Measurements from ENCODE around the gene ROMO1.
"Not testable (repeated sequence)": the region's sequence is repeated elsewhere in the genome, so short reads cannot be mapped to it uniquely, and the experiment has no call there.

ROMO1 gene

DNA sequence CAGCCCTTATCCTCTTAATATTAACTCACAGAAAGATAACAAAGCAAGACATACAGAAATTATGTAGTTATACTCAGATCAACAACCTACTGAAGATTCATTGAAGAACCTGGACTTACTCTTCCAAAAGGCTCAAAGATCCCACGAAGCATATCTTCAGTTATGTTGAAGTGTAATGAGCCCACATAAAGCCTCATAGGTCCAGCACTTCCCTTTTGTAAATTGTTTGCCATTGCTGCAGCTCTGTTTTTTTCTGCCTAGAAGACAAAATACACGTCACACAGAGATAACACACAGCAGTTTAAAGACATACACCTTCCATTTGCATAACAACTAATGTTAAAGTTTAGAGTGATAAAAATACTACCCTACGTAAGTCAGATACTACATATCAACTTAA lies 22.4 kb downstream of the ROMO1 start:
- peaks cover 21% of the 10 kb centered on the region for H3K4me1 ChIP-seq (ENCODE audit: control insufficient read depth, insufficient read depth, low read length, unreplicated experiment)
- H3K36me3 ChIP-seq (ENCODE audit: insufficient read depth, low read length): peaks cover 57% of the 10 kb centered on the region
- H3K27me3 ChIP-seq (ENCODE audit: insufficient read depth, low read length): no peaks in the 10 kb centered on the region
- H3K27ac ChIP-seq (ENCODE audit: low read depth, low read length): no peak overlapping the region
- H3K79me2 ChIP-seq (ENCODE audit: control insufficient read depth, insufficient read depth, low read length, unreplicated experiment): peaks cover 83% of the 10 kb centered on the region
- no peak overlapping the region for H2AFZ ChIP-seq (ENCODE audit: low read length, unreplicated experiment)
- H3K4me3 ChIP-seq (ENCODE audit: low read depth, low read length): no peak overlapping the region

DNA sequence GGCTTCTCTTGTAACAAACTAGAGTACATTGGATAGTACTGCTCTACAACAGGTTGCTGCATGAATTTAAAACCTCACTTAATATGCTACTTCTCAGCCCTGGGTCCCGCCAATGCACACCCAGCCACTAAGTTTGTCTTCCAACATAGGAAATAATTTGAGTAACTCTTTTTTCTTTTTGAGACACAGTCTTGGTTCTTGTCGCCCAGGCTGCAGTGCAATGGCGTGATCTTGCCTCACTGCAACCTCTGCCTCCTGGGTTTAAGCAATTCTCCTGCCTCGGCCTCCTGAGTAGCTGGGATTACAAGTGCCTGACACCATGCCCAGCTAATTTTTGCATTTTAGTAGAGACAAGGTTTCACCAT lies 24.1 kb downstream of the ROMO1 start:
- H3K79me2 ChIP-seq (ENCODE audit: control insufficient read depth, insufficient read depth, low read length, unreplicated experiment): peaks cover 81% of the 10 kb centered on the region
- not testable (repeated sequence) for H3K27ac ChIP-seq (ENCODE audit: low read depth, low read length); H3K4me3 ChIP-seq (ENCODE audit: low read depth, low read length); H2AFZ ChIP-seq (ENCODE audit: low read length, unreplicated experiment); H3K27me3 ChIP-seq (ENCODE audit: insufficient read depth, low read length)
- peaks cover 61% of the 10 kb centered on the region for H3K36me3 ChIP-seq (ENCODE audit: insufficient read depth, low read length)
- H3K4me1 ChIP-seq (ENCODE audit: control insufficient read depth, insufficient read depth, low read length, unreplicated experiment): peaks cover 21% of the 10 kb centered on the region

DNA sequence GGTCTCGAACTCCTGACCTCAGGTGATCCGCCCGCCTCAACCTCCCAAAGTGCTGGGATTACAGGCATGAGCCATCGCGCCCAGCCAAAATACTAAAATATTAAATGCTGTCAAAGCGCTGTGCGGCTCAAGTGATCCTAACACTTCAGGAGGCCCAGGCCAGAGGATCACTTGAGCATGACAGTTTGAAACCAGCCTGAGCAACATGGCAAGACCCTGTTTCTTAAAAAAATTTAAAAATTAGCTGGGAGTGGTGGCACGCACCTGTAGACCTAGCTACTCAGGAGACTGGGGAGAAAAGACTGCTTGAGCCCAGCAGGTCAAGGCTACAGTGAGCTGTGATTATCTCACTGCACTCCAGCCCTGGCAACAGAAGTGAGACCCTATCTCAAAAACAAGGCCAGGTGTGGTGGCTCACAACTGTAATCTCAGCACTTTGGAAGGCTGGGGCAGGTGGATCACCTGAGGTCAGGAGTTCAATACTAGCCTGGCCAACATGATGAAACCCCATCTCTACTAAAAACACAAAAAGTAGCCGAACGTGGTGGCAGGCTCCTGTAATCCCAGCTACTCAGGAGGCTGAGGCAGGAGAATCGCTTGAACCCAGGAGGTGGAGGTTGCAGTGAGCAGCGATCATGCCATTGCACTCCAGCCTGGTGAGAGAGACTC lies 24.6 kb downstream of the ROMO1 start:
- not testable (repeated sequence) for H3K4me3 ChIP-seq (ENCODE audit: low read depth, low read length); H2AFZ ChIP-seq (ENCODE audit: low read length, unreplicated experiment); H3K27ac ChIP-seq (ENCODE audit: low read depth, low read length); H3K27me3 ChIP-seq (ENCODE audit: insufficient read depth, low read length)
- Histone ChIP-seq H3K79me2 (ENCODE audit: control insufficient read depth, insufficient read depth, low read length, unreplicated experiment) (peaks cover 84% of the 10 kb centered on the region), H3K4me1 (ENCODE audit: control insufficient read depth, insufficient read depth, low read length, unreplicated experiment) (peaks cover 21% of the 10 kb centered on the region), H3K36me3 (ENCODE audit: insufficient read depth, low read length) (peaks cover 61% of the 10 kb centered on the region)

DNA sequence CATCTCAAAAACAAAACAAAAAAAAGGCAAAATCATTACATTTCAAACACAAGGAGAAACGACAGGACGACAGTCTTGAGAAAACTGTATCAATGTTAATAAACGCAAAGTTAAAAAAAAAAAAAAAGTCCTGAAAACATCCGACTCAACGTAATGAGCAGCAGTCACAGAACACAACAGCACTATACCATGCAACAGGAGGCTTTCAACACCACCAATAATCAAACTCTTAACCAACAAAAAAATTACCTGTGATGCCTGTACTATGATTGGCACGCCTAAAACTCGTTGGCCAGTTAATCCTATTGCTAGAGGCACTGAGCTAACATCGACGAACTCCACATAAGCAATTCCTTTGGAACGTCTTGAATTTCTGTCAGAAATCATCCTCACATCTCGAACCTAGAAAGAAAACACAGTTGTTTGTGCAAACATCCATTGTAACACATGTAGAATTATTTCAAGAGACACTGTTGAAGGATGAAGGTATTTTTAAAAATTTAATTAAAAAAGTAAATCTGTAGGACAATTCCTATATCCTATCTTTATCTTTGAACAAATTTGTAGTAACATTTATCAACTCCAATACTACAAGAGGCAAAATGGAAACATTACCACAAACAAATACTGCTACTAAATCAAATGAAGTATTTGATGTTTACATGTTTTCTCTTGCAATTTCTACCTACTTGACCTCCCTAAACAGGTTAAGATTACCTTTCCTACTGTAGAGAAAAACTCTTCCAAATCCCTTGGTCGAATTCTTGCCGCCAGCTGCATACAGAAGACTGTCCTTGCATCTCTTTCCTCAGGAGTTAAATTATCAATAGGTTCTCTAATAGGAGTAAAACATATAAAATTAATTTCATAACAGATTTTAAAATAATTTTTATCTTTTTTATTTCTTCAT lies 25.4 kb downstream of the ROMO1 start:
- H2AFZ ChIP-seq (ENCODE audit: low read length, unreplicated experiment): no peak overlapping the region
- no peaks in the 10 kb centered on the region for H3K27me3 ChIP-seq (ENCODE audit: insufficient read depth, low read length)
- no peak overlapping the region for H3K27ac ChIP-seq (ENCODE audit: low read depth, low read length)
- H3K4me3 ChIP-seq (ENCODE audit: low read depth, low read length): no peak overlapping the region
- peaks cover 16% of the 10 kb centered on the region for H3K4me1 ChIP-seq (ENCODE audit: control insufficient read depth, insufficient read depth, low read length, unreplicated experiment)
- peaks cover 86% of the 10 kb centered on the region for H3K79me2 ChIP-seq (ENCODE audit: control insufficient read depth, insufficient read depth, low read length, unreplicated experiment)
- peaks cover 66% of the 10 kb centered on the region for H3K36me3 ChIP-seq (ENCODE audit: insufficient read depth, low read length)

DNA sequence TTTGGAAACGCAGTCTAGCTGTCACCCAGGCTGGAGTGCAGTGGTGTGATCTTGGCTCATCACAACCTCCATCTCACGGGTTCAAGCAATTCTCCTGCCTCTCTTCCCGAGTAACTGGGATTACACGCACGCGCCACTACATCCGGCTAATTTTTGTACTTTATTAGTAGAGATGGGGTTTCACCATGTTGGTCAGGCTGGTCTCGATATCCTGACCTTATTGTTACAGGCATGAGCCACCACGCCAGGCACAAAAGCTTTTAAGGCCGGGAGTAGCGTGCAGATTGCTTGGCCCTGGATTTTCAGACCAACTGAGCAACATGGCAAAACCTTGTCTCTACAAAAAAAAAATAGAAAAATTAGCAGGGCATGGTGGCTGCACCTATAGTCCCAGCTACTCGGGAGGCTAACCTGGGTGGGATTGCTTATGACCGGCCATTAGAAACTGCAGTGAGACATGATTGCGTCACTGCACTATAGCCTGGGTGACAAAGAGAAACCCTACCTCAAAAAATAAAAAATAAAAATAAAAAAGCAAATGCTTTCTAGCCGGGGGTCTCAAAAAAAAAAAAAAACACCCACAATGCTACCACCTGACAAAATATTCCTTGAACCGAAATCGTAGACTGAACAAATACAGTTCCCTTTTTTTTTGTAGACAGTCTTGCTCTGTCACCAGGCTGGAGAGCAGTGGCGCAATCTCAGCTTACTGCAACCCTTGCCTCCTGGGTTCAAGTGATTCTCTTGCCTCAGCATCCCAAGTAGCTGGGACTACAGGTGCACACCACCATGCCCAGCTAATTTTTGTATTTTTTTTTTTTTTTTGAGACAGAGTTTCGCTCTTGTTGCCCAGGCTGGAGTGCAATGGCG lies 27.9 kb downstream of the ROMO1 start:
- Histone ChIP-seq H3K79me2 (ENCODE audit: control insufficient read depth, insufficient read depth, low read length, unreplicated experiment) (peaks cover 86% of the 10 kb centered on the region), H3K36me3 (ENCODE audit: insufficient read depth, low read length) (peaks cover 70% of the 10 kb centered on the region), H3K4me3 (ENCODE audit: low read depth, low read length) (no peak overlapping the region), H3K27me3 (ENCODE audit: insufficient read depth, low read length) (no peaks in the 10 kb centered on the region), H3K4me1 (ENCODE audit: control insufficient read depth, insufficient read depth, low read length, unreplicated experiment) (peaks cover 8% of the 10 kb centered on the region), H2AFZ (ENCODE audit: low read length, unreplicated experiment) (no peak overlapping the region), H3K27ac (ENCODE audit: low read depth, low read length) (no peak overlapping the region)

DNA sequence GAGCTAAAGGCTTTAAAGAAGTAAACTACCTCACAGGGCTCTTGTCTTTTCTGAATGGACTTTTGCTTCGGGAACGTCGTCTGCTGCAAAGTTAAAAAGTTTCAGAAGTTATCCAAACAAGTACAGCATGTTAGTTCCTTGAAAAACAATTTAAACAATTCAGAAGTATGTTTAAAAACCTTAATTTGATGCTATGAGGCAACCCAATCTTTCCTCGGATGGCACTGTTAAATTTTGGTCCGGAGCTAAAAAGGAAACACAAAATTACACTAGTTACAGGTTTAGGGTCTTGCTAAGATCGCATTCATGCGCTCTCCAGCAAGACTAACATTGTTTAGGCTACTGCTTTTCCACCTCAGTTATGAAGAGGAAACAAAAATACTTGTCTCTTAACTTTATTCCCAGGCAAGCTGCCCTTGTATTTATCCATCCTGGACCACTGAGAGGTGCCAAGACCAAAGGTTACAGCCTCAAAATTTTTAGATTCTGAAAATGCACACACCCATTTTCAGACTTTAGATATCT lies 30.1 kb downstream of the ROMO1 start:
- Histone ChIP-seq H2AFZ (ENCODE audit: low read length, unreplicated experiment) (no peak overlapping the region), H3K4me3 (ENCODE audit: low read depth, low read length) (no peak overlapping the region), H3K79me2 (ENCODE audit: control insufficient read depth, insufficient read depth, low read length, unreplicated experiment) (peaks cover 88% of the 10 kb centered on the region), H3K36me3 (ENCODE audit: insufficient read depth, low read length) (peaks cover 77% of the 10 kb centered on the region), H3K27me3 (ENCODE audit: insufficient read depth, low read length) (no peaks in the 10 kb centered on the region), H3K4me1 (ENCODE audit: control insufficient read depth, insufficient read depth, low read length, unreplicated experiment) (peaks cover 21% of the 10 kb centered on the region), H3K27ac (ENCODE audit: low read depth, low read length) (no peak overlapping the region; the same call in 1 of the 2 replicates)

DNA sequence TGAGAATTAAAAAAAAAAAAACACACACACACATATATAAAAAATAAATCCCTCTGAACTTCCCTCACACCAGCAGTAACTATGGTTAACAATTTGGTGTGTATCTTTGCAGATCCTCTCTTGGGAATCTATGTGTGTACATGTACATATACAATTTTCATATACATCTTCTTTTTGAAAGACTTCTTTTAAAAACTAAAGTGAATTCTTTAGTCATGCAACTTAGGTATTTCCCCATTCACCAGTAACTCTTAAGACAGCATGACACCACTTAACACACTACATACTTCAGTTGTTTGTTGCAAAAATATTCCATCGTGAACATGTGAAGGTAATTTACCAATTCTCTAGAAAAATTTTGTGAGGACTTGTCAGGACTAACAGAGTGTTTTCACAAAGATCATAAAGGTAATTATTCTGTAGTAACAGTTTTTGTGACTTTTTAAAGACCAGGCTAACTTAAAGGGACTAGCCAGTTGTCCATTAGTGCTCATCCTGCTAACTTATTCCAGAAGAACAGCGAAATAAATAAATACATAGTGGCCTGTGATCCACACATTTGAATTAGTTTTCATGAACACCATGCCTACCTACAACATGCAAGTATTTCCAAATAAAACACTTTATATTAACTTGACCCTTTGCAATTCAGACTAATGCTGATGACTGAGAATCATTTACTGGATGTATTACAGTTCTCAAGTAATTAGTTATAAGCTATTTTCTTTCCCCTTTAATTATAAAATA lies 30.8 kb downstream of the ROMO1 start:
- peak overlapping the region; percentile 5 for H3K27ac ChIP-seq (ENCODE audit: low read depth, low read length)
- peaks cover 27% of the 10 kb centered on the region for H3K4me1 ChIP-seq (ENCODE audit: control insufficient read depth, insufficient read depth, low read length, unreplicated experiment)
- no peaks in the 10 kb centered on the region for H3K27me3 ChIP-seq (ENCODE audit: insufficient read depth, low read length)
- H3K79me2 ChIP-seq (ENCODE audit: control insufficient read depth, insufficient read depth, low read length, unreplicated experiment): peaks cover 88% of the 10 kb centered on the region
- no peak overlapping the region for H2AFZ ChIP-seq (ENCODE audit: low read length, unreplicated experiment)
- H3K36me3 ChIP-seq (ENCODE audit: insufficient read depth, low read length): peaks cover 78% of the 10 kb centered on the region
- H3K4me3 ChIP-seq (ENCODE audit: low read depth, low read length): no peak overlapping the region

DNA sequence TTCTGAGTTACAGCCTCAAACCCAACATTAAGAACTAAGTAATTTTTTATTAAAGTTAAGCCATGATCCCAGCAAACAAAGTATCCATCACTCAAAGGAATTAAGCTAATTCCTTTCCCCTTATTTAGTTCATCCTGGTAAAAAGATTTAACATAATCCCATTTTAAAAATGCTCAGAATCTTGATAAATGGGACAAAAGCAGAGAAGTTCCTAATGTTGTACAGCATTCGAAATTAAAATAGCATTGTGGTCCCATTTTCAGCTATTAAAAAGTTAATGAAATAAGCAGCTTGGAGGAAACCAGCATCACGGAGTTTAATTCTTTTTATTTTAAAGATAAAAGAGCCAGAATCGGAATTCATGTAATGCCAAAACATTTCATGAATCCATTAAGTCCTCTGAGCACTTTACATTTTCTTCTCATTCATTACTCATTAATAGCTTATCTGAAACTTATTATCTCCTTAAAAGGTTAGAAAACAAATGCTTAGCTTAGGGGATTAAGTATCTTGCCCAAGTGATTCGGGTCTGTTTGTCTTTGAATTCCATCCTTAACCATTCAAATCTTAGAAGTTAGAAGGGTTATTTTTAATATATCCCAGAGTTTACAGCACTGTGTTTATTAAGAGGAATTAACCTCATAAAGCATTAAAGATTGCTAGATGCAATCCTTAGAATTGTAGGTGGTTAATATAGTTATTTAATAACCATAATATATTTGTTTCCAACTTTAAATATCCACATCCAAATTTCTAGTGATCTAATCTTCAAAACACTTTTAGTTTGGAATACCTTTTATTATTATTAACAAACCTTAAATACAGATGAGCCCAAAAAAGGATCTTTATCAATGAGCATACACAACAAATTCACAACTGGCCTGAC lies 31.6 kb downstream of the ROMO1 start:
- Histone ChIP-seq H3K36me3 (ENCODE audit: insufficient read depth, low read length) (peaks cover 79% of the 10 kb centered on the region), H3K79me2 (ENCODE audit: control insufficient read depth, insufficient read depth, low read length, unreplicated experiment) (peaks cover 92% of the 10 kb centered on the region), H2AFZ (ENCODE audit: low read length, unreplicated experiment) (no peak overlapping the region), H3K4me1 (ENCODE audit: control insufficient read depth, insufficient read depth, low read length, unreplicated experiment) (peaks cover 36% of the 10 kb centered on the region), H3K4me3 (ENCODE audit: low read depth, low read length) (0 out of 2 replicates have a peak overlapping the region, but pooled peaks have one; percentile 3), H3K27ac (ENCODE audit: low read depth, low read length) (peak overlapping the region; percentile 5), H3K27me3 (ENCODE audit: insufficient read depth, low read length) (no peaks in the 10 kb centered on the region)

DNA sequence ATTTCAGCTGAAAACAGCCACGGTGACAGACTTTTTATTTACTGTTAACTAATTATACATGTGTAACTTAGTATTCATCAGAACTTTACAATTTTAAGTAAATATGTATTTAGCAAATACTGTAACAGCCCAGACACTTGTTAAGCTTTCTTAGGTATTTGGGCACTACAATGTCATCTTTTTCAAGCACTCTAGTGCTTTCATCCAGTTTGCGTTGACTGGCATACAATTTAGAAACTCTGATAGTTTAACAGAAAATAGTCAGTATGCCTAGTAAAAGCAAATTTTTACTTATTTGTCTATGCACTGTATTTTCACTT lies 32.2 kb downstream of the ROMO1 start:
- peaks cover 79% of the 10 kb centered on the region for H3K36me3 ChIP-seq (ENCODE audit: insufficient read depth, low read length)
- H3K27me3 ChIP-seq (ENCODE audit: insufficient read depth, low read length): no peaks in the 10 kb centered on the region
- H3K4me3 ChIP-seq (ENCODE audit: low read depth, low read length): 0 out of 2 replicates have a peak overlapping the region, but pooled peaks have one; percentile 3
- peak overlapping the region; percentile 5; the same call in 1 of the 2 replicates for H3K27ac ChIP-seq (ENCODE audit: low read depth, low read length)
- H3K79me2 ChIP-seq (ENCODE audit: control insufficient read depth, insufficient read depth, low read length, unreplicated experiment): peaks cover 95% of the 10 kb centered on the region
- H2AFZ ChIP-seq (ENCODE audit: low read length, unreplicated experiment): no peak overlapping the region
- H3K4me1 ChIP-seq (ENCODE audit: control insufficient read depth, insufficient read depth, low read length, unreplicated experiment): peaks cover 42% of the 10 kb centered on the region
